ENCODE data around the gene SMURF1. TPM values are rescaled to one million over a fixed set of nuclear protein-coding genes. Genes with fewer than 3 reads are reported as not detected.

Gene SMURF1
- 10 to 100 TPM in 4 of 6 experiments, 1 to 10 TPM in 2; 8.8 to 14.1 (median 10.9) TPM for total RNA-seq
- long read RNA-seq, partial matches to known transcripts = 1 of 1 reads
- long read RNA-seq, other reads (novel, unspliced or antisense) = 0 of 1 reads

DNA sequence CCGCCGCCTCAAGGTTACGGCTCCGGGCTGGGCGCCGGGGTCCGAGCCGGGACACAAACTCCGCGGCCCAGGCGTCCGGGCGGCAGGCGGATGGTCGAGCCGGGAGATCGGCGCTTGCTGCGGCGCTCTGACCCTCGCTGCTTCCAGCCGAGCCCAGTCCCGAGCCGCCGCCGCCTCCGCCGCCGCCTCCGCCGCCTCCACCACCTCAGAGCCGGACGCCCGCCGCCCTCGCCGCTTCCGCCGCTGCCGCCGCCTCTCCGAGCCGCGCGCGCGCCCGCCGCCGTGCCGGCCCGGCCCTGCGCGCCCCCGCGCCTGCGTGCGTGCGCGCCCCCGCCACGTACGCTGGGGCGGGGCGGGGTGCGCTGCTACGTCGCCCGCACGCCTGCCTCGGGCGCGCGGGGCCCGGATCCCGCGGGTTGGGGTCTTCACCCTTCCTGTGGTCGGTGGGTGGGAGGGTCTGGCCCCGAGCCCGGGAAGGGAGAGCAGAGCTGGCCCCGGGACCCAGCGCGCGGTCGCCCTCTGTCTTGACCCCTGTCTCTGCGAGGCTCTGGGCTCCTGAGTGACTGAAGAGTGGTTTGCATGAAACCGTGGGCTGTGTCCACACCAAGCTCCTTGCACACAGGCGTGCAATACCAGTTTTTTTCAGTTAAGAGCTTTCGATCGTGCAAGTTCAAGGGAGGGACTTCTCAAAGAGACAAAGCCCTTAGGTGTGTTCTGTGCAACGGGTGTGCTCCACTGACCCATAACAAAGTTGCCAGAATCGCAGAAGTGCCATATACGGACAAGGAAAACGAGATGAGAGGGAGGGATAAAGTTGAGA lies at the start of gene SMURF1:
Gene SMURF1 (minus strand): TSS at position 256 of the 820 bp plus-strand sequence. CDS start 328 bp downstream, outside the sequence.
- WGBS (ENCODE audit: insufficient coverage, low coverage, low lambda C conversion rate, missing lambda C conversion rate) = 0% methylated on average over 13 of the region's 94 CpGs
- peak within 1 kb of the TSS; percentile 86 to 95 (median 90) for H3K27ac ChIP-seq
- H3K4me3 ChIP-seq = peak within 1 kb of the TSS; percentile 90 to 97 (median 91)
- ATAC-seq (peak; percentile 40 to 81 (median 68)), DNase-seq (peak; percentile 77 to 82 (median 80))
- H3K4me1 ChIP-seq = peaks cover 0 to 20% (median 4%) of the 10 kb centered on the region in 4 donors
- no peaks in the 10 kb centered on the region for H3K9me3 ChIP-seq
- TF ChIP-seq CTCF (IDR thresholded peaks at IDR 0.05) (peak in 2 of 4 donors; percentile 3 to 10), POLR2A (IDR thresholded peaks at IDR 0.05) (peak; percentile 55)
- intact Hi-C loops (cut with DNase I) = no loop called here
- no peaks in the 10 kb centered on the region for H3K36me3 ChIP-seq
- H3K27me3 ChIP-seq = no peaks in the 10 kb centered on the region

DNA sequence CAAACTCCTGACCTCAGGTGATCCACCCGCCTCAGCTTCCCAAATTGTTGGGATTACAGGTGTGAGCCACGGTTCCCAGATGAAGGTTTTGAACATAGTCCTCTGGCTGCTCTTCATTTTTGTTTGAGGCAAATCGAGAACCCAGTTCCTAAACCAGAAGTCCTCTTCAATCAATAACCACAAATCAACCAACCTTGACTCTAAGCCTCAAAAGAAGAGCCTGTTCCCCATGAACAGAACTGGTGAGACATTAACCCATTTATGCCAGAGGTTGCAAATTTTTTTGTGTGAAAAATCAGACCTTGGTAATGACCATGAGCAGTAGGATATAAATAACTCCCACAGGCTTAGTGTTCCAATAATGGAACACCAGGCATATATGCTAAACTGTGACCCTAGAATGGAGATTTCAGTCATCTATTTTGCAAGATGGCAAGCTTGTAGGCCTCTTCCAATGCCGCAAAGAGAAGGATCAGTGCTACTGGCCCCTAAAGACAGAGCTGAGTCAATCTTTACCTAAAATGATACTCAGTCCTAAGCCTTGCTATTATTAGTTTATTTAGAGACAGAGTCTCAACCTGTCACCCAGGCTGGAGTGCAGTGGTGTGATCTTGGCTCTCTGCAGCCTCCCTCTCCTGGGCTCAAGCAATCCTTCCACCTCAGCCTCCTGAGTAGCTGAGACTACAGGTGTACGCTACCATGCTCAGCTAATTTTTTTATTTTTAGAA lies 48.1 kb upstream of the SMURF1 start:
- ATAC-seq = no peak
- no peak for DNase-seq
- intact Hi-C loops (cut with DNase I) = no loop called here
- Histone ChIP-seq H3K4me3 (no peak overlapping the region), H3K4me1 (peaks cover 0 to 14% (median 5%) of the 10 kb centered on the region in 4 donors), H3K27ac (no peak overlapping the region), H3K36me3 (no peaks in the 10 kb centered on the region), H3K27me3 (no peaks in the 10 kb centered on the region), H3K9me3 (no peaks in the 10 kb centered on the region)
- WGBS (ENCODE audit: insufficient coverage, low coverage, low lambda C conversion rate, missing lambda C conversion rate) = 91% methylated on average over 5 of the region's 5 CpGs
- TF ChIP-seq CTCF (IDR thresholded peaks at IDR 0.05) (no peak), POLR2A (IDR thresholded peaks at IDR 0.05) (no peak)

DNA sequence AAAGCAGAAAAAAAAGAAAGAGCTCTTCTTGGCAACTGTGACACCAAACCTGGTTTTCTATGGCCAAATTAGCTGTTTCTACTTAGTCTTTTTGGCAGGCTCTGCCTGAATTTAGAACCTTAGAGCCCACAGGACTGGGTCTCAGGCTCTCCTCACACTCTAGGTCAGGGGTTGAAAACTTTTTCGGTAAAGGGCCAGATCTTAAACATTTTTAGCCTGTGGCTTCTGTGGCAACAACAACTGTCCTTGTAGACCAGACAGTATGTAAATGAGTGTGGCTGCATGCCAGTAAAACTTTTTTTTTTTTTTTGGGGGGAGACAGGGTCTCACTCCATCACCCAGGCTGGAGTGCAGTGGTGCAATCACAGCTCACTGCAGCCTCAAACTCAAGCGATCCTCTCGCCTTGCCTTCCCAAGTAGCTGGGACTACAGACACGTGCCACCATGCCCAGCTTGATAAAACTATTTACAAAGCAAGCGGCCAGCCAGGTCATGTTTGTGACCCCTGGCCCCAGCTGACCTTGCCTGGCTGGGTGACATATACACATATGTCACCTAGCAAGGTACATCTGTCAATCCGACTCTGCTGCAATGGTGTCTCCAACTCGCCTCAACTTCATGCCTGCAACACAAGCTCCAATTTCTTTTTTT lies 46.6 kb upstream of the SMURF1 start:
- DNase-seq (peak; percentile 79 to 92 (median 88)), ATAC-seq (peak; percentile 94 to 99 (median 96))
- intact Hi-C loops (cut with DNase I) = no loop called here
- H3K36me3 ChIP-seq = no peaks in the 10 kb centered on the region
- TF ChIP-seq CTCF (IDR thresholded peaks at IDR 0.05) (no peak), POLR2A (IDR thresholded peaks at IDR 0.05) (no peak)
- H3K4me3 ChIP-seq = no peak overlapping the region
- peaks cover 0 to 14% (median 5%) of the 10 kb centered on the region in 4 donors for H3K4me1 ChIP-seq
- no peak overlapping the region for H3K27ac ChIP-seq
- WGBS (ENCODE audit: insufficient coverage, low coverage, low lambda C conversion rate, missing lambda C conversion rate) = 29% methylated on average over 5 of the region's 7 CpGs
- H3K9me3 ChIP-seq = no peaks in the 10 kb centered on the region
- no peaks in the 10 kb centered on the region for H3K27me3 ChIP-seq

- TF ChIP-seq CTCF (IDR thresholded peaks at IDR 0.05) (no peak), POLR2A (IDR thresholded peaks at IDR 0.05) (no peak)
- no peak overlapping the region for H3K4me3 ChIP-seq
- no peak for DNase-seq
Observed at GRCh38 chr7:99189222-99189621, 45.3 kb upstream of the SMURF1 start.

More at GRCh38 chr7:99189222-99189621, 45.3 kb upstream of the SMURF1 start:
- Histone ChIP-seq H3K36me3 (no peaks in the 10 kb centered on the region), H3K9me3 (no peaks in the 10 kb centered on the region), H3K27ac (no peak overlapping the region), H3K4me1 (peaks cover 0 to 14% (median 5%) of the 10 kb centered on the region in 4 donors), H3K27me3 (no peaks in the 10 kb centered on the region)
- intact Hi-C loops (cut with DNase I) = no loop called here
- ATAC-seq = no peak
- WGBS (ENCODE audit: insufficient coverage, low coverage, low lambda C conversion rate, missing lambda C conversion rate) = 100% methylated on average over 1 of the region's 1 CpG
